Renal cortical epithelial cell (primary cell): ENCODE results near the gene SLC35F5. TPM values are rescaled to one million over a fixed set of nuclear protein-coding genes. Genes with fewer than 3 reads are reported as not detected.
A peak's percentile ranks its signal among the peaks of the same experiment; 100 is the strongest.
"Not testable (repeated sequence)": the region's sequence is repeated elsewhere in the genome, so short reads cannot be mapped to it uniquely, and the experiment has no call there.

ENCODE experiments used
- DNase-seq: peaks from one replicate; pipeline ENCODE4 v3.0.0-alpha.2; 2011; ENCODE audit warnings: low read depth
- total RNA-seq: library from RNA; depleted of rRNA; stranded (reverse); fragments of >200 nt; gene quantifications from 2 replicates; pipeline ENCODE4 v1.2.3, GENCODE V29; 2014

Gene SLC35F5
- total RNA-seq, 1 donor from 2014 or later, result 381 TPM

- DNase-seq, result no peak
These were observed 58.9 kb downstream of the SLC35F5 start for GRCh38 chr2:113697516-113697915.

- no peak for DNase-seq
These were observed 62.0 kb downstream of the SLC35F5 start for GRCh38 chr2:113694438-113694837.

- no peak for DNase-seq
These were observed 63.6 kb downstream of the SLC35F5 start for GRCh38 chr2:113692698-113693428.

- not testable (repeated sequence) for DNase-seq
These were observed 65.6 kb downstream of the SLC35F5 start for GRCh38 chr2:113690871-113691270.

- DNase-seq, result peak; percentile 25
These were observed 69.9 kb downstream of the SLC35F5 start for GRCh38 chr2:113686537-113686936.

GRCh38 chr2:113685471-113685870, 71.0 kb downstream of the SLC35F5 start:
- no peak for DNase-seq

- no peak for DNase-seq
These were observed 77.0 kb downstream of the SLC35F5 start for GRCh38 chr2:113679457-113679856.

- no peak for DNase-seq
These were observed 79.1 kb downstream of the SLC35F5 start for GRCh38 chr2:113677330-113677729.

- no peak for DNase-seq
These were observed 79.7 kb downstream of the SLC35F5 start for GRCh38 chr2:113676623-113677266.

- no peak for DNase-seq
These were observed 80.6 kb downstream of the SLC35F5 start for GRCh38 chr2:113675875-113676274.

GRCh38 chr2:113672326-113672932, 84.0 kb downstream of the SLC35F5 start:
- no peak for DNase-seq

- not testable (repeated sequence) for DNase-seq
These were observed 87.4 kb downstream of the SLC35F5 start for GRCh38 chr2:113669013-113669412.

GRCh38 chr2:113664761-113665533, 91.5 kb downstream of the SLC35F5 start:
- not testable (repeated sequence) for DNase-seq

GRCh38 chr2:113663285-113664060, 93.0 kb downstream of the SLC35F5 start:
- DNase-seq, result not testable (repeated sequence)

Other genes starting within 250 kb of the SLC35F5 start
- 3.5 and 21.3 TPM in 2 replicates for gene RABL2A, start 129.4 kb downstream of the SLC35F5 start, total RNA-seq
- gene ACTR3, start 133.4 kb upstream of the SLC35F5 start, total RNA-seq, result 456 and 486 TPM in 2 replicates